NB4 (cell line): Measurements from ENCODE around the gene NUP107.

ENCODE experiments used
- DNase-seq: peaks from one replicate; pipeline ENCODE4 v3.0.0; 2010; ENCODE audit warnings: low read depth
- H3K4me3 ChIP-seq: one replicate; pipeline ENCODE4 v1.5.1; 2011; ENCODE audit warnings: mild to moderate bottlenecking, low read depth, low read length, moderate library complexity
- CTCF ChIP-seq: IDR thresholded peaks from one replicate; pipeline ENCODE4 v1.5.1; 2012; ENCODE audit warnings: low read depth, low read length
- MAX ChIP-seq: IDR thresholded peaks from 2 replicates; pipeline ENCODE4 v1.6.1; 2011; ENCODE audit warnings: low read depth, low read length
- MYC ChIP-seq: IDR thresholded peaks from 2 replicates; pipeline ENCODE4 v1.6.1; 2011; ENCODE audit warnings: low read depth, low read length
- POLR2A ChIP-seq: IDR thresholded peaks from 2 replicates; pipeline ENCODE4 v1.6.1; 2011; ENCODE audit warnings: mild to moderate bottlenecking; ENCODE audit not compliant: insufficient read length; ENCODE audit errors: extremely low read depth

Gene NUP107

GRCh38 chr12:68765696-68766095 is 78.9 kb downstream of the NUP107 start:
- no peak for DNase-seq
- TF ChIP-seq MYC (no peak), POLR2A (no peak), MAX (no peak), CTCF (no peak)
- H3K4me3 ChIP-seq: no peak overlapping the region

- no peak for TF ChIP-seq POLR2A
- TF ChIP-seq MYC: no peak
- TF ChIP-seq MAX: no peak
- TF ChIP-seq CTCF: no peak
- no peak for DNase-seq
- H3K4me3 ChIP-seq: no peak overlapping the region
Observed at GRCh38 chr12:68766646-68767045, 79.9 kb downstream of the NUP107 start.

- no peak for DNase-seq
Observed at GRCh38 chr12:68767191-68767590, 80.4 kb downstream of the NUP107 start.

GRCh38 chr12:68768431-68768939 is 81.7 kb downstream of the NUP107 start:
- TF ChIP-seq MYC (no peak), MAX (no peak), CTCF (no peak), POLR2A (no peak)
- no peak overlapping the region for H3K4me3 ChIP-seq

More at GRCh38 chr12:68767191-68767590, 80.4 kb downstream of the NUP107 start:
- no peak for TF ChIP-seq MYC
- no peak for TF ChIP-seq MAX
- TF ChIP-seq POLR2A: no peak
- no peak for TF ChIP-seq CTCF
- H3K4me3 ChIP-seq: no peak overlapping the region

GRCh38 chr12:68769941-68770340 is 83.2 kb downstream of the NUP107 start:
- no peak for DNase-seq
- TF ChIP-seq MAX (no peak), CTCF (no peak), MYC (no peak), POLR2A (no peak)
- no peak overlapping the region for H3K4me3 ChIP-seq

More at GRCh38 chr12:68768431-68768939, 81.7 kb downstream of the NUP107 start:
- DNase-seq: no peak
